ENCODE results near the gene SLC4A5. TPM values are rescaled to one million over a fixed set of nuclear protein-coding genes. Genes with fewer than 3 reads are reported as not detected.

Gene SLC4A5
- total and polyA plus RNA-seq, 4 donors: 0.85 to 9.6 (median 3.9) TPM

DNA sequence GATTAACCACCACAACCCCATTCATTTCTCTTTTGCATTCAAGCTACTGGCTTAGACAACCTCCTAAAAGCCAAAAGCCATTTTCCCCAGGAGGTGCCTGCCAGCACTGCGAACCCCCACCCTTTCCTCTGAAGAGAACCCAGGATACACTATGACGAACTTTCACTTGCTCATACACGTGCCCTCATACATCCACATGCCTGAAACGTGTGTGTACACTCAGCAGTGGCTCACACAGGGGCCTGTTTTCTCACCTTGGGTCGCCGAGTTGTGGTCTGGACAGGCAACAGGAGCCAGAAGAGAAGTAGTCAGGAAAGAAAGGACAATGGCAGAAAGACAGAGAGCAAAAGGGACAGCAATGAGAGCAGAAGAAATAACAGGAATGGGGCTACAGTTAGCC is 29.5 kb upstream of the SLC4A5 start:
- H3K4me1 ChIP-seq (ENCODE audit: control insufficient read depth in 5 of 5, insufficient read depth in 5 of 5, low read length in 5 of 5): peaks cover 0 to 8% (median 0%) of the 10 kb centered on the region in 5 donors
- no peak overlapping the region for H3K27ac ChIP-seq (ENCODE audit: low read depth in 1 of 2, low read length in 1 of 2)
- H3K9ac ChIP-seq (ENCODE audit: insufficient read depth in 1 of 2, low read length in 2 of 2): no peak overlapping the region
- ATAC-seq (ENCODE audit: insufficient read depth, low FRiP score) (no peak), DNase-seq (no peak)
- H3K36me3 ChIP-seq (ENCODE audit: control insufficient read depth in 4 of 4, insufficient read depth in 4 of 4, low read length in 4 of 4): peaks cover 24 to 52% (median 42%) of the 10 kb centered on the region in 4 donors
- no peaks in the 10 kb centered on the region for H3K27me3 ChIP-seq (ENCODE audit: control insufficient read depth in 3 of 3, insufficient read depth in 3 of 3, low read length in 2 of 3)
- no peak overlapping the region for H3K4me3 ChIP-seq
- no peaks in the 10 kb centered on the region for H3K9me3 ChIP-seq (ENCODE audit: control insufficient read depth in 4 of 4, insufficient read depth in 3 of 4, low read length in 3 of 4)
- TF ChIP-seq, protein P1, sequence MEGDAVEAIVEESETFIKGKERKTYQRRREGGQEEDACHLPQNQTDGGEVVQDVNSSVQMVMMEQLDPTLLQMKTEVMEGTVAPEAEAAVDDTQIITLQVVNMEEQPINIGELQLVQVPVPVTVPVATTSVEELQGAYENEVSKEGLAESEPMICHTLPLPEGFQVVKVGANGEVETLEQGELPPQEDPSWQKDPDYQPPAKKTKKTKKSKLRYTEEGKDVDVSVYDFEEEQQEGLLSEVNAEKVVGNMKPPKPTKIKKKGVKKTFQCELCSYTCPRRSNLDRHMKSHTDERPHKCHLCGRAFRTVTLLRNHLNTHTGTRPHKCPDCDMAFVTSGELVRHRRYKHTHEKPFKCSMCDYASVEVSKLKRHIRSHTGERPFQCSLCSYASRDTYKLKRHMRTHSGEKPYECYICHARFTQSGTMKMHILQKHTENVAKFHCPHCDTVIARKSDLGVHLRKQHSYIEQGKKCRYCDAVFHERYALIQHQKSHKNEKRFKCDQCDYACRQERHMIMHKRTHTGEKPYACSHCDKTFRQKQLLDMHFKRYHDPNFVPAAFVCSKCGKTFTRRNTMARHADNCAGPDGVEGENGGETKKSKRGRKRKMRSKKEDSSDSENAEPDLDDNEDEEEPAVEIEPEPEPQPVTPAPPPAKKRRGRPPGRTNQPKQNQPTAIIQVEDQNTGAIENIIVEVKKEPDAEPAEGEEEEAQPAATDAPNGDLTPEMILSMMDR (IDR thresholded peaks at IDR 0.05; ENCODE audit: control extremely low read depth, extremely low read depth): no peak
- WGBS, 2 donors: 89 to 92% methylated on average over 6 of the region's 6 CpGs

DNA sequence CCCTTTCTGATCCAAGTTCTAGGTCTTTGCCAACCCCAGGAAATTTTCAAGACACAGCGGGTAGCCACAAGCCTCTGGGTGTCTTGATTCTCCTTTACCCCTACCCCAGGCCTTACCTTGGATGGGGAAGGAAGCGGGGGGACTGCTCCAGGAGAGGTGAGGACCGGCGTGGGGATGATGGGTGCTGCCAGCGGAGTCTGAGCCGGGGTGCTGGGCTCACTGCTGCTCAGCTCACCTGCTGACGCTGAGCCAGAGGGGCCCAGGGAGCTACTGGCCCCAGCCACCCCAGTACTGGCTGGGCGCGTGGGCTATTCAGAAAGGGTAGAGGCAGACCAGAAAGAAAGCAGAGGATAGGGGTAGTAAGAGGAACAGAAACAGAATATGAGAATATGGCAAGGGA is 28.2 kb upstream of the SLC4A5 start:
- H3K27ac ChIP-seq (ENCODE audit: low read depth in 1 of 2, low read length in 1 of 2): no peak overlapping the region
- TF ChIP-seq, protein P1 (IDR thresholded peaks at IDR 0.05; ENCODE audit: control extremely low read depth, extremely low read depth): no peak
- ATAC-seq (ENCODE audit: insufficient read depth, low FRiP score) (no peak), DNase-seq (no peak)
- H3K9ac ChIP-seq (ENCODE audit: insufficient read depth in 1 of 2, low read length in 2 of 2): no peak overlapping the region
- no peak overlapping the region for H3K4me3 ChIP-seq
- H3K4me1 ChIP-seq (ENCODE audit: control insufficient read depth in 5 of 5, insufficient read depth in 5 of 5, low read length in 5 of 5): peaks cover 0 to 8% (median 0%) of the 10 kb centered on the region in 5 donors
- H3K27me3 ChIP-seq (ENCODE audit: control insufficient read depth in 3 of 3, insufficient read depth in 3 of 3, low read length in 2 of 3): no peaks in the 10 kb centered on the region
- WGBS, 2 donors: 96 to 97% methylated on average over 9 of the region's 9 CpGs
- H3K36me3 ChIP-seq (ENCODE audit: control insufficient read depth in 4 of 4, insufficient read depth in 4 of 4, low read length in 4 of 4): peaks cover 32 to 58% (median 47%) of the 10 kb centered on the region in 4 donors
- no peaks in the 10 kb centered on the region for H3K9me3 ChIP-seq (ENCODE audit: control insufficient read depth in 4 of 4, insufficient read depth in 3 of 4, low read length in 3 of 4)

DNA sequence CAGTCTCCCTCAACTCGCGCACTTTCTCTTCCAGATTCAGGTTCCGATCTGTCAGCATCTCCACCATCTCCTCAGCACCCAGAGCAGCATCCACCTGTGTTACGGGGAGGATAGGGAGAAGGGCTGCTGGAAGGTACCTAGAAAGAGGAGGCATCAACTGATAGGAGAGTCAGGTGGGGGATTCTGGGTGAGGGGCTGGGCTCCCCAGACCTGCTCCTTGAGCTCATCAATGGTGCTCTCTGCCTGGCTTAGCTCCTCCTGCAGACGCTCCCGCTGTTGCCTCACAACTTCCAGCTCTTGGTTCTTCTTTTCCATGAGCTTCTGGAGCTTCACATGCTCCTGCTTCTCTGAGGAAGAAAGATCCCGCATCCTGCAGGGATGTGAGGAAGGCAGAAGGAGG is 26.8 kb upstream of the SLC4A5 start:
- H3K4me1 ChIP-seq (ENCODE audit: control insufficient read depth in 5 of 5, insufficient read depth in 5 of 5, low read length in 5 of 5): peaks cover 0 to 8% (median 0%) of the 10 kb centered on the region in 5 donors
- no peaks in the 10 kb centered on the region for H3K9me3 ChIP-seq (ENCODE audit: control insufficient read depth in 4 of 4, insufficient read depth in 3 of 4, low read length in 3 of 4)
- no peak overlapping the region for H3K27ac ChIP-seq (ENCODE audit: low read depth in 1 of 2, low read length in 1 of 2)
- DNase-seq: no peak
- no peak overlapping the region for H3K9ac ChIP-seq (ENCODE audit: insufficient read depth in 1 of 2, low read length in 2 of 2)
- peaks cover 40 to 60% (median 53%) of the 10 kb centered on the region in 4 donors for H3K36me3 ChIP-seq (ENCODE audit: control insufficient read depth in 4 of 4, insufficient read depth in 4 of 4, low read length in 4 of 4)
- WGBS, 2 donors: 96 to 98% methylated on average over 7 of the region's 7 CpGs
- TF ChIP-seq, protein P1 (IDR thresholded peaks at IDR 0.05; ENCODE audit: control extremely low read depth, extremely low read depth): no peak
- no peak for ATAC-seq (ENCODE audit: insufficient read depth, low FRiP score)
- H3K4me3 ChIP-seq: no peak overlapping the region
- H3K27me3 ChIP-seq (ENCODE audit: control insufficient read depth in 3 of 3, insufficient read depth in 3 of 3, low read length in 2 of 3): no peaks in the 10 kb centered on the region

DNA sequence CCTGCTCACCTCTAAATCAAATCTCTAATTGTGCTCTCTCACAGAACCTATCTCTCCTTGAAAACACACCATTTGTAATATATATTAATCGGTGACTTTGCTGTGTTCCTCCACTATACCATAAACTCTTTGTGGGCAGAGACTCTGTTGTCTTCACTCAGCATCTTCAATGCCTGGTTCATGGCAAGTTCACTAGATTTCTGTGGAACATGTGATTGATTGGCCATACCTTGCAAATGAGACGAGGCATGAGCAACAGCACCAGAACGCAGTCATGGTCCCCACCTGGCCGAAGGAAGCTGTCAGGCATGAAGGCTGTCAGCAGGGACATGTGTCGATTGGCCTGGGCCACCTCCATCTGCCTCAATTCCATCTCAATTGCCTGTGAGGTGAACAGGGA is 25.3 kb upstream of the SLC4A5 start:
- Histone ChIP-seq H3K4me1 (ENCODE audit: control insufficient read depth in 5 of 5, insufficient read depth in 5 of 5, low read length in 5 of 5) (peaks cover 0 to 3% (median 0%) of the 10 kb centered on the region in 5 donors), H3K27ac (ENCODE audit: low read depth in 1 of 2, low read length in 1 of 2) (no peak overlapping the region), H3K4me3 (no peak overlapping the region), H3K36me3 (ENCODE audit: control insufficient read depth in 4 of 4, insufficient read depth in 4 of 4, low read length in 4 of 4) (peaks cover 53 to 70% (median 67%) of the 10 kb centered on the region in 4 donors), H3K9me3 (ENCODE audit: control insufficient read depth in 4 of 4, insufficient read depth in 3 of 4, low read length in 3 of 4) (no peaks in the 10 kb centered on the region), H3K27me3 (ENCODE audit: control insufficient read depth in 3 of 3, insufficient read depth in 3 of 3, low read length in 2 of 3) (no peaks in the 10 kb centered on the region), H3K9ac (ENCODE audit: insufficient read depth in 1 of 2, low read length in 2 of 2) (no peak overlapping the region)
- WGBS, 2 donors: 95% methylated on average over 5 of the region's 5 CpGs
- DNase-seq (no peak), ATAC-seq (ENCODE audit: insufficient read depth, low FRiP score) (no peak)
- TF ChIP-seq, protein P1 (IDR thresholded peaks at IDR 0.05; ENCODE audit: control extremely low read depth, extremely low read depth): no peak

Measured in lung (tissue), 12 donors.